ENCODE measurements around the gene GDPD5.

GDPD5 gene

GRCh38 chr11:75534259-75535069 lies 8.7 kb upstream of the GDPD5 start:
- no peak for DNase-seq

GRCh38 chr11:75533896-75534258 lies 8.1 kb upstream of the GDPD5 start:
- no peak for DNase-seq

GRCh38 chr11:75532200-75533048 lies 6.7 kb upstream of the GDPD5 start:
- DNase-seq = peak; percentile 84

GRCh38 chr11:75531325-75531724 lies 5.6 kb upstream of the GDPD5 start:
- no peak for DNase-seq

GRCh38 chr11:75530577-75530976 lies 4.8 kb upstream of the GDPD5 start:
- DNase-seq = no peak

- DNase-seq = no peak
Observed at GRCh38 chr11:75527938-75528735, 2.4 kb upstream of the GDPD5 start.

GRCh38 chr11:75527130-75527529 lies 1.4 kb upstream of the GDPD5 start:
- no peak for DNase-seq

- no peak for DNase-seq
Observed at GRCh38 chr11:75526192-75526541, 426 bp upstream of the GDPD5 start.

GRCh38 chr11:75524665-75525432 lies 892 bp downstream of the GDPD5 start:
- peak; percentile 64 for DNase-seq

GRCh38 chr11:75523811-75524664 lies 1.7 kb downstream of the GDPD5 start:
- DNase-seq = no peak

GRCh38 chr11:75523189-75523588 lies 2.6 kb downstream of the GDPD5 start:
- peak; percentile 52 for DNase-seq

- no peak for DNase-seq
Observed at GRCh38 chr11:75522286-75523044, 3.3 kb downstream of the GDPD5 start.

GRCh38 chr11:75520688-75521087 lies 5.1 kb downstream of the GDPD5 start:
- no peak for DNase-seq

GRCh38 chr11:75518771-75519653 lies 6.7 kb downstream of the GDPD5 start:
- DNase-seq = no peak

GRCh38 chr11:75518204-75518549 lies 7.6 kb downstream of the GDPD5 start:
- no peak for DNase-seq

- DNase-seq = no peak
Observed at GRCh38 chr11:75516886-75517285, 8.9 kb downstream of the GDPD5 start.

GRCh38 chr11:75516140-75516539 lies 9.6 kb downstream of the GDPD5 start:
- no peak for DNase-seq

GRCh38 chr11:75514596-75514995 lies 11.1 kb downstream of the GDPD5 start:
- DNase-seq = no peak

GRCh38 chr11:75513250-75513649 lies 12.5 kb downstream of the GDPD5 start:
- DNase-seq = no peak

- DNase-seq = no peak
Observed at GRCh38 chr11:75510723-75511019, 15.1 kb downstream of the GDPD5 start.

Measured in DMS79 treated with DMSO at 0.1 percent for 48 hours (cell line).